NCI-H1694 (cell line): ENCODE data around the gene NDNF.

ENCODE experiments used
- DNase-seq: peaks from one replicate; lab custom pipeline; 2025; lab: John Stamatoyannopoulos, UW

The NDNF gene, protein sequence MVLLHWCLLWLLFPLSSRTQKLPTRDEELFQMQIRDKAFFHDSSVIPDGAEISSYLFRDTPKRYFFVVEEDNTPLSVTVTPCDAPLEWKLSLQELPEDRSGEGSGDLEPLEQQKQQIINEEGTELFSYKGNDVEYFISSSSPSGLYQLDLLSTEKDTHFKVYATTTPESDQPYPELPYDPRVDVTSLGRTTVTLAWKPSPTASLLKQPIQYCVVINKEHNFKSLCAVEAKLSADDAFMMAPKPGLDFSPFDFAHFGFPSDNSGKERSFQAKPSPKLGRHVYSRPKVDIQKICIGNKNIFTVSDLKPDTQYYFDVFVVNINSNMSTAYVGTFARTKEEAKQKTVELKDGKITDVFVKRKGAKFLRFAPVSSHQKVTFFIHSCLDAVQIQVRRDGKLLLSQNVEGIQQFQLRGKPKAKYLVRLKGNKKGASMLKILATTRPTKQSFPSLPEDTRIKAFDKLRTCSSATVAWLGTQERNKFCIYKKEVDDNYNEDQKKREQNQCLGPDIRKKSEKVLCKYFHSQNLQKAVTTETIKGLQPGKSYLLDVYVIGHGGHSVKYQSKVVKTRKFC

GRCh38 chr4:121072224-121073003, at the start of gene NDNF:
Gene NDNF (minus strand): TSS chr4:121072535. CDS start chr4:121045837, 26,698 bp downstream.
- no peak for DNase-seq

DNA sequence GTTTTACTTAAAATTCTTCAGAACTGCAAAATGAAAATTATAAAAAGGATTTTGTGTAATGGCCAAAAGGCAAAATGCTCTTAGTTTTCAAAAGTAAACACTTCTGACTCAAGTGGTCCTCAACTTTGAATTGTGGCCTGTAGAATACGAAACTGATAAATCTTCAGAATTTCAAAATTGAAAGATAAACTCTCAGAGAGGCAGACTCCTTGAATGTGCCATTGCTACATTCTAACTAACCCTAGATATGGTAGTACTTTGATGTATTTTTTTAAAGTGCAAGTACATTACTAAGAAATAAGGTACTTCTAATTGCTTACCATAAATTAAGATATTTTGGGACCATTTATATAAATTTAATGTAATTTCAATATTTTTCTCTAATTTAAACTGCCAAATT, 47.4 kb upstream of the NDNF start:
- DNase-seq, result no peak

- no peak for DNase-seq
Observed at GRCh38 chr4:121118344-121118743, 46.0 kb upstream of the NDNF start.

GRCh38 chr4:121114756-121115155, 42.4 kb upstream of the NDNF start:
- no peak for DNase-seq

DNA sequence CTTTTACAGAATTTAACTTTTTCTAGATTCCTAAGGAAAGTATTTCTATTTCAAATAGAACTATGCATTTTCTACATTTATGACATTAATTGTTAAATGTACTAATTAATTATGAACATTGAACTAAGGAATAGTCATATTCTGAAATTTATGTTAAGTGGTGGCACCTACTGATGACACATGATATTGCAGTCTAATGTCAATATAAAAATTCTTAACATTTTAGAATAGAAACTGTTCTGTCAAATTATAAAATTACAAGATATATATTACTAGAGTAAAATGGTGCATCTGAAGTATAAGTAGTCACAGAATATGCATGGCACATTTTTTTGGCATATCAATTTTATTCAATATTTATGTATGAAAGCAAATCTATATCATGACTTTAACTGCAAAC, 40.2 kb upstream of the NDNF start:
- DNase-seq, result no peak

GRCh38 chr4:121108557-121108956, 36.2 kb upstream of the NDNF start:
- no peak for DNase-seq

DNA sequence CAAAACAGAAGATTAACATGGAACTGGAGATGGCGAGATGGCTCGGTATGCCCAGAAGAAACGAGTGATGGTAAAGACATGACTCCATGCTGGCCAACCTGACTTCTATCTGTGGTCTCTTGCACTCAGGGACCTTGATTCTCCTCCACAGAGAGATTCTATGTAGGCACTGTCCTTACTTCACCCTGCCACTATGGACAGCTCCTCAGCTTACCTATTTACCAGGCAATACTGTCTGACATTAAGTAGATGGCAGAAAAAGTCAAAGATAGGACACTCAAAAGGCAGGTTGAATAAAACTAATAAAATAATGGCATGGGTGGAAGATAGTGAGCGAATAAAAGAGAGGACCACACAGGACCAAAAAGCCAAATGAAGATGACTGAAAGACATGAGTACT, 35.2 kb upstream of the NDNF start:
- DNase-seq, result no peak

- DNase-seq, result no peak
Observed at GRCh38 chr4:121100093-121100775, 27.9 kb upstream of the NDNF start.

GRCh38 chr4:121098266-121098665, 25.9 kb upstream of the NDNF start:
- DNase-seq, result no peak

DNA sequence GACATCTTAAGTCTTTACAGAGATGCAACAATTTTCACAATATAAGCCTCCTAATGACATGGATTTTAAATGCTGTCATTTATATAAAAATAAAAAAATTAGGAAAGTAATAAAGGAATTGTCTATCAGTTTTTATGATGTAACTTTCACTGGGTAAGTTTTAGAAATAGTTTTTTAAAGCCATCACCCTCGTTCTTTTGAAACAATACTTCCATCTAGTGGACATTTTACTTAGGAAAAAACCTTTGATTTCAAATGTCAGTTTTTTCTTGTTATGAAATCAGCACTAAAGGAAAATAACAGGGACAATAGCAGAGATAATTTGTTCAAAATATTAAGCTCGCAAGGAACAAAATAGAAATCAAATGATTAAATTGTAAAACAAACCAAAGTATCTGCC, 24.3 kb upstream of the NDNF start:
- no peak for DNase-seq

DNA sequence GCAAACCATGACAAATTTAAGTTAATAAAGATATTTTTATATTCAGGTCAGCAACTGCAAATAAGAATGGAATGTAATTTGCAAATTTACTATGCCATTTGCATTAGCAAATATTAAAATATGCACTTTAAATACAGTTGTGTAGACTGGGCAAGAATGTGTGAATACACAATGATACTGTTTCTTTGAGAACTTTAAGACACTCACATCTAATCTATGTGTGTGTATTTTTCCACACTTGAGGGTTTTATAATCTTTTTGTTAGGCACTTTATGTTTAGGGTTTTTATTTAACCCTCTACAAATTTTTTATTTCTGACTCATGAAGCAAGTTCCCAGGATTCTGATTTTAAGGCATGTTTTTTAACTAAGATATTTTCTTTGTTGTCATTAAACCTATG, 23.9 kb upstream of the NDNF start:
- no peak for DNase-seq

- DNase-seq, result no peak
Observed at GRCh38 chr4:121094297-121094966, 22.1 kb upstream of the NDNF start.

GRCh38 chr4:121093261-121093660, 20.9 kb upstream of the NDNF start:
- no peak for DNase-seq

DNA sequence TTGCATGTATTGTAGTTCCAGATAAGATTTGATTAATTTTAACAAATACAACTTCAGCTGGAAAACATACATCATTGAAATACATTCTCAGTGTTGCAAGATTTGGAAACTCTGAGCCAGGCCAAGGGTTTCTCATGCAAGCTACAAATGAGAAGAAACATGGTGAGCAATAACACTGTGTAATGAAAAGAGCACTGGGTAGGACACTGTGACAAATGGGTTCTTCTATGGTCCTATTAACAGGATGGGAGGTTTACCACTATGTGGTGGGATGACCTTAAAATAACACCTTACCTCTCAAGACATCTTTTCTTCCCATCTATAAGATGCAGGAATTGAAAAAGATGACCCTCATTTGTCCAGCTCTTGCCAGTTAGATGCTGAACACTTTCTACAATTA, 19.6 kb upstream of the NDNF start:
- no peak for DNase-seq

DNA sequence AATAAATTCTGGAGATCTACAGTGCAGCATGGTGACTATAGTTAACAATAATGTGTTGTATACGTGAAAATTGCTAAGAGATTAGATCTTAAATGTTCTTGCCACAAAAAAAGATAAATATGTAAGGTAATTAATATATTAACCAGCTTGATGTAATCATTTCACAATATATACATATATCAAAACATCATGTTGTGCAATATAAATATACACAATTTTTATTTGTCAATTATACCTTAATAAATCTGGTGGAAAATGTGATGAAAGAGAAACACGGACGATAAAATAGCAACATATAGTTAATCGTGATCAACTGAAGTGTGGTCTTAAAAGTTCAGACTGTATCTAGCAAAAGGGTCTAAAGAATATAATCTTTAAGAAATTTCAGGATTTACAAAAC, 16.5 kb upstream of the NDNF start:
- no peak for DNase-seq

GRCh38 chr4:121079376-121079775, 7.0 kb upstream of the NDNF start:
- no peak for DNase-seq

- DNase-seq, result no peak
Observed at GRCh38 chr4:121077496-121077895, 5.2 kb upstream of the NDNF start.

GRCh38 chr4:121076416-121076815, 4.1 kb upstream of the NDNF start:
- DNase-seq, result no peak

DNA sequence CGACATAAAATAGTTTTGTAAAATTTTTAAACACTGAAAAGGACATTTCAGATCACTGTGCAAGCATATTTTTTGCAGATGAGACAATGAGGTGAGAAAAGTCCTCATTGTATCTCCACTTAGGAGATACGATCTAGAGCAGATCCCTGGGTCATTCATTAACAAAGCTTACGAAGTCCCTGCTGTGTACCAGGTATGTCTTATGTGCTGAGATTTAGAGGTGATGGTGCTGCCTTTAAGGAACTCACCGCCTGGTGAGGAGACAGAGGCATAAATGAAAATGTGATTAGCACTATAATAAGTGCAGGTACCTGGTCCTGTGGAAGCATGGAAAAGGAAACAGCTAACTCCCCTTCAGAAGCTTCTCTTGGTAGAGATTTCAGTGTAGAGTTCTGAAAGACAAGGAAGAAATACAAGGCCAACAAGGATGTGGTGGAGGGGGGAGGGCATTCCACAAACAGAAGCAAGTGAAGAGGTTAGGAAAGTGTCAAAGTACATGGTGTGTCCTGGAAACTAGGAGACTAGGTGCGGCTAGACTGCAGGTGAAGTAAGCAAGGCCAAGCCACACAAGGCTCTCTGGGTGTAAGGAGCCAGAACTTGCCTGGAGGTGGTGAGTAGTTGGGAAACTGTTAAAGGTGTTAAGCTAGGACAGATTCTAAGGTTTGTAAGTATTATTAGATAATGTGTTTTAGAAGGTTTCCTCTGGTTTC, 1.5 kb upstream of the NDNF start:
- no peak for DNase-seq

GRCh38 chr4:121073004-121073435, 685 bp upstream of the NDNF start:
- no peak for DNase-seq

DNA sequence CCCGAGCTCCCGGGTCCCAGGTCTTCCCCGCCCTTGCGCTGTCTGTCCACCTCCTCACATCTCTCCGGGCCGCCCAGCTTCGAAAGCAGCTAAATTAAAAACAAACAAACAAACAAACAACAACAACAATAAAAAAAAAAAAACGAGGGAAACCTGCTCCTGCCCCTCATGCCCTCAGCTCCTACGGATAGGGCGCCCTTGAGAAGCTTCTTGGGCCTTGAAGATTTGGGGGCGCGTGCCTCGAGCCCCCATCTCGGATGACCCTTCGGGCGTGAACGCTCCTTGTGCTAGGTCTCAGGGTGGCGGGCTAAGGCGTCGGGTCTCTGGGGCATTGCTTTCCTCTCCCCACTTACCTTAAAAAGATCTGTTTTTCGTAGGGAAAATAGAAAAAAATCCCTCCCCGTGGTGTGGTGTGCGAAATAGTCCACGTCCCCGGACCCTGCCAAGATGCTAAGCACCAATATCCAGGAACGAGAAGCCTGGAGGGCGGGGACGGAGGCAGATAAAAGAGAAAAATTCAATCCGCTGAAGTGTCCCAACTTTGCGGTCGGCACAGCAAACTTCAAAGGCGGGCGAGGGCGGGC, 603 bp downstream of the NDNF start:
- DNase-seq, result no peak
